ENCODE data around the gene OMG.
"Not testable (repeated sequence)": the region's sequence is repeated elsewhere in the genome, so short reads cannot be mapped to it uniquely, and the experiment has no call there.

Gene OMG

GRCh38 chr17:31262923-31263322 is 34.1 kb downstream of the OMG start:
- not testable (repeated sequence) for DNase-seq (ENCODE audit: low spot score)

- no peak for DNase-seq (ENCODE audit: low spot score)
These were observed 35.4 kb downstream of the OMG start for GRCh38 chr17:31261601-31262000.

- DNase-seq (ENCODE audit: low spot score) = no peak
These were observed 36.9 kb downstream of the OMG start for GRCh38 chr17:31260151-31260550.

GRCh38 chr17:31256936-31257335 is 40.1 kb downstream of the OMG start:
- no peak for DNase-seq (ENCODE audit: low spot score)

GRCh38 chr17:31254654-31255053 is 42.4 kb downstream of the OMG start:
- no peak for DNase-seq (ENCODE audit: low spot score)

- no peak for DNase-seq (ENCODE audit: low spot score)
These were observed 44.3 kb downstream of the OMG start for GRCh38 chr17:31252741-31253140.

- no peak for DNase-seq (ENCODE audit: low spot score)
These were observed 45.1 kb downstream of the OMG start for GRCh38 chr17:31251970-31252328.

- peak; percentile 39 for DNase-seq (ENCODE audit: low spot score)
These were observed 45.7 kb downstream of the OMG start for GRCh38 chr17:31251105-31251969.

- no peak for DNase-seq (ENCODE audit: low spot score)
These were observed 46.8 kb downstream of the OMG start for GRCh38 chr17:31250229-31250628.

- DNase-seq (ENCODE audit: low spot score) = no peak
These were observed 47.3 kb downstream of the OMG start for GRCh38 chr17:31249835-31250141.

GRCh38 chr17:31248986-31249834 is 47.8 kb downstream of the OMG start:
- no peak for DNase-seq (ENCODE audit: low spot score)

Data from HuH-7 (cell line).